HG03103 (cell line): ENCODE measurements around the gene PSMD1.
"Not testable (repeated sequence)": the region's sequence is repeated elsewhere in the genome, so short reads cannot be mapped to it uniquely, and the experiment has no call there.

Experiments used
- ATAC-seq: cut with Tn5 transposase; IDR thresholded peaks from one replicate; pipeline ENCODE4 v1.9.1; 2021; ENCODE audit warnings: low read depth; ENCODE audit not compliant: unreplicated experiment

The PSMD1 gene

DNA sequence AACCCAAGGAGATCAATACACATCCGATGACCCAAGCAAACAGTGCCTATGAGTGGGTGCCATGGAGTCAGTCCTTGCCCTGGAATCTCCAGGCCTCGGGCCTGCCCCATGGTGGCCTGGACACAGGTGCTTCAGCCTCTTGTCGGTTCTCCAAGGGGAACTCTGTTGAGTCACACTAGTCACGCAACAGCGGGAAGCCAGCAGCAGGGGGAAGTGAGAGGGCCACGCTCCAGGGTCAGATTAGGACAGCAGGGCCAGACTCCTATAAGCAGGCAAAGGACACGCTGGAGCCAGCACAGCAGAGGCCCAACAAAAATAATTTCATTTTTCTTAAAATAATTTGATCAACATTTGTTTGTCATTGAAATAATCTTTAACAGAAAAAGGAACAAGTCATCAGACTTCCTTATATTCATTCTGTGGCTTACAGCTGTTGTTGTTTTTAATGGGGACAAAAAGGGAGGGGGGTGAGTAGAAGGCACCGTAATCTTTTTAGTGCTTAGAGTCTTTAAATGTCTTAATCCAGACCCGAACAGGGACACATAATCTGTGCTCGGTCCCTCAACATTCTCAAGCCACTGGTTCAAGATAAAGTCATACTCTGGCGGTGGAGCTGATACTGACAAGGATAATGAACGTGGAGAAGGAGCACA is 125.3 kb downstream of the PSMD1 start:
- ATAC-seq: peak; percentile 40

DNA sequence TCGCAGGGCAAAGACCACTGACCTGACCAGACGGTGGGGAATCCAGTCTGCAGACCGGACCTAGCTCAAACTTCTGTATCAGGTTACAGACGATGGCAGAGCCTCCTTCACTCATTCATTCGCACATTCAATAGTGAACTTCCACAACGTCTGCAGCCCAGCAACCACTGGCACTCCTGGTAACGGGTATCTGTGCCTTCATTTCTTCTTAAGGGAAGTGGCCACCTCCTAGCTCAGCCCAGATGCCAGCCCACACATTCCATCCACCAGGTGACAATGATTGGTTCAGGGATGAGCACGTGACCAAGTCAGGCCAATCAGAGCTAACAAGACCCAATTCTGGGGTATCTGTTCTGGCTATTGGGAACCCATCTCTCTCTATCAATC is 125.8 kb downstream of the PSMD1 start:
- no peak for ATAC-seq

DNA sequence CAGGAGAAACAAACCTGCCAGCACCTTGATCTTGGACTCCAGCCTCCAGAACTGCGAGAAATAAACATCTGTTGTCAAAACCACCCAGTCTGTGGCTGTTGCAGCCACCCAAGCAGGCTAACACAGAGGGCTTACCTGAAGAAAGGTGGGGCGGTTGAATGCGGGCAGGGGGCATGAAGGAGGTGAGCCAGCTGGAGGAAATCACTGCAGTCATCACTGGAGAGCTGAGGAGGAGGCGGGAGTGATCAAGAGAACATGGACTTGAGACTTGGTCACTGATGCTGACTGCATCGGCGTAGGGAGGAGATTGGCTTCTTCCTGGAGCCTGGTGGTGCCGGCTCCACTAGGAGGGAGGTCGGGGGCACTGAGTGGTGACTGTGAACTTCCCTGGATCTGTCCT is 127.2 kb downstream of the PSMD1 start:
- ATAC-seq: no peak

DNA sequence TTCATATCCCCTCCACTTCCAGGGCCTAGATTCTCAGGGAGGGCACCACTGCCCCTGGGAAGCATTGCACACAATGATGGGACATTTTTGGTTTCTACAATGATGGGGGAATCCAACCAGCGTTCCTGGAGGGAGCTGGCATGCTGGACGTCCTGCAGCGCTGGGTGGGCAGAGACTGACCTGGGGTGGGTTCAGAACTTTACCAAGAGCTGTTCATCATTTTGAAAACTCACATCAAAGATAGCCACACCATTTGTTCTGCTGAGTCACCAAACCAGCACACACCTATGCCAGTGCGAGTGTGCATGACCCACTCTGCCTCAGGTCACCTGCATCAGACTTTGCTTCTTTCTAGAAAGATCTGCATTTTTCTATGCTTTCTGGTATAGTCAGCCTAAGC is 127.7 kb downstream of the PSMD1 start:
- ATAC-seq: no peak

DNA sequence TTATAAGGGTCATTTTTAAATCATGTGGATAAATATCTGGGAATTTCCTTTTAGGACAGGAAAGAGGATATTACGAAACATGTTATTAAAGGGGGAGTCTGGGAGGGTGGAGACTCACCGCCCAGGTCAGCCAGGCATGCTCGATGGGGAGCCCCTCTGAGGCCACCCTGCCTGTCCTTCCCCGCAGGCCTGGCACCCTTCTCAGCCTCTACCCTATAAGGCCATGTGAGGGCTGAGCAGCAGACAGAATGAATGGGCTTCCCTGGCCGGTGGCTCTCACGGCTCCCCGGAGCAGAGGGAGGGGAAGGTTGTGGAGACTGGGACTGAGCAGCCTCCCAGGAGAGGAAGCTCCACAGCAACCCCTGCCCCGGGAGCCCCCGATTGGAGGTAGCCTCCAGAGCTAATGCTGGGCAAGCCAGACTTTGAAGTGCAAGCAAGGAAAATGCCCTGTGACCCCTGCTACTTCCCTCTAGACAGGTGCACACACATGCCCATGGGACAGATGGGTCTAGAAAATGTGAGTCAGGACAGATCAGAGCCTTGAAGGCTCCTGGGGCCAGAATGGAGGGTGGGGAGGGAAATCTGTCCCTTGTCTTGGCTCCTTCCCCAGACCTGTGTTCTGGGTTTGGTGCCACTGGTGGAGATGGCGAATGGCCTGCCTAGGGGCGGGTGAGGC is 128.5 kb downstream of the PSMD1 start:
- ATAC-seq: no peak

DNA sequence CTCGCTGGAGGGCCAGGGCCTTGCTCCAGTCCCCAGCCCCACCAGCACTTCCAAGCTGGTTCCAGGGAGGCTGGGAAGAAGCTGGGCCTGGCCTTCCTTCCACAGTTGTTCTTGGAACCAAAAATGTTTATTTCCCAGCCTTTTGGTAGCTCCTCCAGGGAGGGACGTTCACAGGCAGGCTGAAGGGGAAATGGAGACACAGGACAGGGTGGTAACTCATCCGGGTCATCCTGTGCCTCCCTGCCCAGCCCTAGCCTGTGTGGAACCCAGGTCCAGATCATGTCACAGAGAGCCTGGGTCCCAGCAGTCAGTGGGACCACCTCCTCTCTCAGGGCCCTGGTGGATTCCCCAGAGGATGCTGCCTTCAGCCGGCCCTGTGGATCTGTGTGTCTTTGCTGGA is 129.2 kb downstream of the PSMD1 start:
- ATAC-seq: no peak

DNA sequence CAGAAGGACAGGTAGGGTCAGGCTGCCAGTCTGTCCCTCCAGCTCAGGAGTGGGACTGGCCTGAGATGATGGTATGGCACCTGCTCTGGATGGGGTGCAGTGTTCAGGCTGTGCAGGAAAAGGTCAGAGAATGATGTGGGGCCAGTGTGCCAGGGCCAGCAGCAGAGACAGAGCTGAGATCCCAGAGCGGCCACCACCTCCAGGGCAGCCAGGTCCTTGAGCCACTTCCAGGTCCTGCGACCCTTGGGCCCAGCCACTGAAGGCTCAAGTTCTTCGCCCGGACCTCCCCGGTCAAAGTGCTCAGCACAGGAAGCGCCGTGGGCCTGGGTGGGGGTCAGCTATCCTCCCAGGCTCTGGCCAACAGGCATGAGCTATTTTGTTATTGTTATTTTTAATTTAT is 129.7 kb downstream of the PSMD1 start:
- ATAC-seq: no peak

DNA sequence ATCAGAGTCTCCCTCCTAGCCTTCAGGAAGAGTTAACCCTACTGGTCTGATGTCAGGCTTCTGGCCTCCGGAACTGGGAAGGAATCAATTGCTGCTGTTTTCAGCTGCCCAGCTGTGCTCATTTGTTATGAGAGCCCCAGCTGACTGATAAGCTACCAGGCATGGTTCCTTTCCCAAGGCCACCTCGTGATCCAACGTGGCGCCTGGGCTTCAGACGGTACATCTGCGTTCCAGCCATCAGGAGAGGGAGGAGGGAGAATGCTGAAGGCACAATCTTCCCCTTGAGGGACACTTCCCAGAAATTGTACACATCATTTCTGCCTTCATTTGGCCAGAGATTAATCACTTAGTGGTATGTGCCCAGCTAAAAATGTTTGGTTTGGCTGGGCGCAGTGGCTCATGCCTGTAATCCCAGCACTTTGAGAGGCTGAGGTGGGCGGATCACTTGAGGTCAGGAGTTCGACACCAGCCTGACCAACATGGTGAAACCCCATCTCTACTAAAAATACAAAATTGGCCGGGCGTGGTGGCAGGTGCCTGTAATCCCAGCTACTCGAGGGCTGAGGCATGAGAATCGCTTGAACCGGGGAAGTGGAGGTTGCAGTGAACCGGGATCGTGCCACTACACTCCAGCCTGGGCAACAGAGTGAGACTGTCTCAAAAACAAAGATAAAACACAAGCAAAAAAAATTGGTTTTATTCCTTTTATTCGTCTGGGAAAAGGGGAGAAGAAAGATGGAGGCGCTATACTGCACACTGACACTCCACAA is 131.3 kb downstream of the PSMD1 start:
- no peak for ATAC-seq

DNA sequence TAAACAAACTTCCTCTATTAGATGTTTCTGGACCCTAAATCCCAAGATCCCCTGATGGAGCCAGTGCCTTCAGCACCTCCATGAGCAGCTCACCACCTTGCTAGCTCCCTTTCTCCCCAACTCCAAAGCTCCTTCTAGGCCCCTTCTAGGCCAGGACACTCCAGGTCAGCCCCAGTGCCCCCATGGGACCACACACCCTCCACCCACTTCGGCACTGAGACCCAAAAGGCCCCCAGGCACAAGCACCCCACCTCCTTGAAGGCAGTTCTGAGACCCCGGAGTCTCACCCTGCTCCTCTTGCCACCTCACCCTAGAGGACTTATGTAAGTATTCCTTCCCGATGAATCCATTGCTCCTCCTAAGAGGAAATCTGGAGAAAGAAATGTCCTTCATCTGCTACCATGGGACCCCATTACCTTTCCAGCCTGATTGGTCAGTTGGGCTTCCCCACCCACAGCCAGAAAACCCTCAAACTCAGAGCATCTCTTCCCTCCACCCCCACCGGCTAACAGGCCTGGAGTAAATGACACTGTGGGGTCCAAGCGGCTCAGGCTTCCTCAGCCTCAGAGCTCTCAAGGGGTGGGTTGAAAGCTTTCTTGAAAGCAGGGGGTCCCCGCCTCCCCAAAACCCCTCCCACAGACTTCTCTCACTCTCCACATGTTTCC is 132.0 kb downstream of the PSMD1 start:
- ATAC-seq: no peak

DNA sequence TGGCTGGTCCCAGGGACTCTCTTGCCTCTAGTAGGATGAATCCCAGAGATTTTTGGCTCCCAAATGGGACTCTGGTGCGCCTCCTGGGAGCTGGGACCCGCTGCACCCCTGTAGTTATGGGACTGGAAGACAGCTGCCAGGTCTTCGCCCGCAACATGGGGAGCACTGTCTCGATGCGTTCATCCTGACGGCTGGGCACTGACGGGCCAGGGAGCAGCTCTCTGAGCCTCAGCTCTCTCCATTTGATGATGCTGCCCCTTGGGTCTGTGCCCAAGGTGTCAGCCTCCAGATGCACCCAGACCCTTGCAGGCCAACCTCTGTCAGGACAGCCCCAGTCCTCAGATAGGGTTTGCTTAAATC is 132.5 kb downstream of the PSMD1 start:
- ATAC-seq: no peak

DNA sequence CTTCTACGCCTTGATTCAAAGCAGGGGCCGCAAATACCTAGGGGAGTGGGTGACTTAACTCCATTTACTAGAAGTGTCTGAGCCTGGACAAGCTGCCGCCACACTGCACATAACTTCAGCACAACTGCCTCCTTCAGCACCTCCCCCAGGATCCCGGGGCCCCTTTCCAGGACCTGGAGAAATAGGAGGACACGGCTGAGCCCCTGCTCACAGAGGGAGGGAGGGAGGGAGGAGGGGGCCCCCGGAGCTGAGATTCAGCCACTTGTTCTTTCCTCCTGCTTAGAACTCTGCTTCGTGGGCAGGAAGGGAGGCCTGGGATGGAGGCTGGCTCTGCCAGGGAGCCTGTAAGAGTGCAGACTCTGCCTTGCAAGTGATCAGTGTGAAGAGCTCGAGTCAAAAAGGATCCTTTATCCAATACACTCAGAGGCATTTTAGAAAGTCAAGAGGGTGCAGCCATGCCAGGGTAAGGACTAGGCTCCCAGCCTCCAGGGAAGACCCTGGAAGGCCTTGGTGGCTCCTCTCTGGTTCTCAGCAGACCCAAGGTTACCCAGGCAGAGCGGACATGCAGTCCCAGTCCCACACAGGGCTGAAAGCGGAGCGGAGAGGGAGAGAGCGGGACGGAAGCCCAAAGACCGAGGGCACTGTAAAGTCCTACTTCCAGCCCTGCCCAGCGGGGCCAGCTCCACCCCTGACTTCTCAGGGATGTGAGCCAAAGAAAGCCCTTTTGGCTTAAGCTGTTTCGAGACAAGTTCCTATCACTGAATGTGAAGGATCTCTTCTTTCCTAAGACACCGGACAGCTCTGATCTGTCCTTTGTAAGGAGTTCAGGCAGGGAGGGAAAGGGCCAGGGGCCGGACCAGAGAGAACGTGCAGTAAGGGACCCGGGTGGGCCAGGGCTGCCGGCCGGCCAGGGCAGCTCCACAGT is 133.2 kb downstream of the PSMD1 start:
- no peak for ATAC-seq

DNA sequence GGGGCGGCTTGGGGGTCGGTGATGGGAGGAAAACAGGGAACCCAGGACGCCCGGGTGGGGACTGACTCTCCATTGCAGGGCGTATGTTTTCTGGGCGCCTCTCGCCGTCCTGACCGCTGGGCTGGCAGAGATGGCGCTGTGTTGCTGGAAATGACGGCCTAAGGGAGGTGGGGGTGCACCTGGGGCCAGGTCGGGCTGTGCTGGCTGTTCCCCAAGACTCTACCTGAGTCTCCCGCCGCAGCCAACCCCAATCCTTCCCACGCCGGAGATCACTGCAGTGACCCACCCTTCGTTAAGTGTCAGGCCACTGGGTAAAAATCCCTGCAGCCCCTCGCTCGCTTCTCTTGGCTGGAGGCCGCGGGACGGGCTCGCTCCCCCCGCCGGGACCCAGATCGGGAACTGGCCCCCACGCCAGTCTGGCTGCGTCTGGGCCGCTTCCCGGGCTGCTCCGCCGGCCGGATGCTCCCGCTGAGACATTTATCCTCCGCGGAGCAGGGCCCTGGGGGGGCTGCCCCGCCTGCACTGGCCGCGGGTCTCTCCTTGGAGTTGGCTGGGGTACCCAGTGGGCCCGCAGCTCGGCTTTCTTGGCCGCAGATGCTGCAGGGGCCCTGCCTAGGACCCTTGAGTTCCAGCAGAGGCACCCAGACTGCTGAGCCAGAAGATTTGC is 134.0 kb downstream of the PSMD1 start:
- ATAC-seq: no peak

DNA sequence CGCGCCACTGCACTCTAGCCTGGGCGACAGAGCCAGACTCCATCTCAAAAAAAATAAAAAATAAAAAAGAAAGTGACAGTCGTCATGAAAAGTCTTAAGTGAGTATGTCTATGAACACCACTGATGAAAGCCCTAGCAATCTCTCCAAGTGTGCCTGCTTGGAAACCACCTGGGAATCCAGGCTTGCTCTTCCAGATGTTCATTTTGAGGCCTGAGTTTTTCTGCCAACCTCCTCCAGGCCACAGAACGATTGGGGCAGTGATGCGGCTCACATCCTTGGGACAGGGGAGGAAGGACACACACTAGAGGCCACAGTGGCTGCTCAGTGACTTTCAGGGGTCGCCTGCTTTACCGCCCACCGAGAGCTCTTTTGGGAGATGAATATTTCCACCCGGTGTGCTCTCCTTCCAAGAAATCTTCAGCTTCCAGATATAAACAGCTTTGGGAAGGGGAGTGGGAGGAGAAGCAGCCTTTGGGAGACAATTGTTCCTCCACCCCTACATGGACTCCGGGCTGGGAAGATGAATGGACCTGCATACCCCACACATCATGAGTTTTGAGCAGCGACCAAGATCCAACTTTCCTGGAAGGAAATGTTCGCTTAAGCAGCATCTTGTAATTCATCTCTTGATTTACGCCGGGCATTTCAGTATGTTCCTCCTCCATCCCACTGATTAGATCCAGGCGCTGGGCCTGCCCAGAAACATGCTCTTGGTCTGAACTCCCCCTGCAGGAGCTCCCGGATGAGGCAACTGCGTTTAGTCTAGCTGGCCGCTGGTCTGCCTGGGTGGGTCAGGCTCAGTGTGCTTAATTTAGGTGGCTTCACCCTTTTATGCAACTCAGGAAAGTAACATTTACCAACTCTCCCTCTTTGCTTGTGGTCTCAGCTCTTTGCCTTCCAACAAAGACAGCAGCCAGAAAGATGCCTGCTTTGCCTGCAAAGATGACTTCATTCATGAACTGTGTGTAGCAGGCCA is 135.5 kb downstream of the PSMD1 start:
- ATAC-seq: no peak

DNA sequence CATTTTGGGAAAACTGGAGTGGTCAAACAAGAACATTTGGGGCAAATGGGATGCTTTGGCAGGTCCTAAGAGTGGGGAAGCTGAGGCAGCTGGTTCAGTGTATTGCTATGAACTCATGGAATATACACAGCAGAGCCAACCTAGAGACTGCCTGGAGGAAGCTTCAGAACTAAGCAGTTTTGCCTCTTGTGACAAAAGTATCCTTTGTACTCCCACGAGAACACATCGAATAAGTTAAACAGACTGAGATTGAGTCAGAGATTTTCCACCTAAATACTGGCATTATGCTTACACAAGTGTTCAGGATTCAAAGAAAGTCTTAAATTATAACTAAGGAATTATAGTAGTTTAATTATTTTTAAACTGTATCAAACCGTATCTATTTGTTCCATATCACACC is 136.5 kb downstream of the PSMD1 start:
- ATAC-seq: no peak

DNA sequence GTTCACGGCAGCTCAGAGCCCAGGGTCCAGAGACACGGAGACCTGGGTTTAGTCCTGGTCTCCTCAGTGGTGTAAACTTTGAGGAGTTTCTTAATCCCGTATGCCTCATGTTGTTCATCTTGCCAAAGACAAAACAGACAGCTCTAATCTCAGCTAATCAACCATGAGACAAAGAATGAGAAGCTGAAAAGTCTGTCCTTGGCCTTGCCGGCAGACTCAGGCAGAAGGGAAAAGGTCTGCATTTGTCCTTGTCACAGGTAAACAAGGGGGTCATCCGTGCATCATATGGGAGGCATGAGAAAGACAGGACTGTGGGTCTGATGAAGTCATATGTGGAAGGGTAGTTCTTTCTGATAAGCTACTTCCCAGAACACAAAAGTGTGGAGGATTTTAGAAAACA is 139.9 kb downstream of the PSMD1 start:
- no peak for ATAC-seq

DNA sequence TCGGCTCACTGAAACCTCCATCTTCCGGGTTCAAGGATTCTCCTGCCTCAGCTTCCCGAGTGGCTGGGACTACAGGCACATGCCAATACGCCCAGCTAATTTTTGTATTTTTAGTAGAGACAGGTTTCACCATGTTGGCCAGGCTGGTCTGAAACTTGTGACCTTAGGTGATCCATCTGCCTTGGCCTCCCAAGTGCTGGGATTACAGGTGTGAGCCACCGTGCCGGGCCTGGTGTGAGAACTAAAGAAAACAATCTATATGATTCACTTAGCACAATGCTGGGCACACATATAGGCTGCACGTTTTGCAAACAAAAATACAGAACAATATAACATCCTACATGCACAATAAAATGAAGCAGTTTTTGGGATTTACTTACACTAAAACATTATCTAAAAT is 140.5 kb downstream of the PSMD1 start:
- not testable (repeated sequence) for ATAC-seq

DNA sequence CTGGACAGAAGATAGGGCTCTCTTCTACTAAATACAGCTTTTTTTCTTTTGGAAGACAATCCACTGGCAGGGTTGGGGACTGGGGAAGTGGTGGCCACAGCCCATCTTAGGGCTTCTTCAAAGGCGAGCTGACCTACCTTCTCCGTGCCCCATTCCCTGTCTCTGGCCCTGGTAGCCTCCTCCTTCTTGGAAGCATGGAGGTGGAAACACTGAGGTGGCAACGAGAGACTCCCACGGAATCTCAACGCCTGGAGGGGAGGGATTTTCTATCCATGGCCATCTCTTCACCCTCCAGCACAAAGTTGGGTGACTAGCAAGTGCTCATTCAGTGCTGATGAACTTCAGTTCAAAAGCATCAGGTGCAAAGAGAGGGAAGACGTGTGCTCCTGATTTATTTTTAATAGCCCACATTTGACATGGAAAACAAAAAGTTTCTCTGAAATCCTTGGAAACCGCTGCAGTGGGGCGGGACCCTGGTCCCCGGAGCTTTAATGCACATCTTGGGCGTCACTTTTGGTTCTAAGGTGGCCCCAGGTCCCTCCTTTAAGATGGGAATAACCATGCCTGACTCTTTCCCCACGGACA is 141.1 kb downstream of the PSMD1 start:
- no peak for ATAC-seq
